Articular chondrocyte of knee joint (primary cell): ENCODE measurements around the gene CCT6B. TPM values are rescaled to one million over a fixed set of nuclear protein-coding genes. Genes with fewer than 3 reads are reported as not detected.

ENCODE experiments used
- total RNA-seq: library from RNA; depleted of rRNA; stranded (reverse); fragments of >200 nt; gene quantifications from 2 replicates; pipeline ENCODE4 v1.2.3, GENCODE V29; 2012

Gene CCT6B, protein sequence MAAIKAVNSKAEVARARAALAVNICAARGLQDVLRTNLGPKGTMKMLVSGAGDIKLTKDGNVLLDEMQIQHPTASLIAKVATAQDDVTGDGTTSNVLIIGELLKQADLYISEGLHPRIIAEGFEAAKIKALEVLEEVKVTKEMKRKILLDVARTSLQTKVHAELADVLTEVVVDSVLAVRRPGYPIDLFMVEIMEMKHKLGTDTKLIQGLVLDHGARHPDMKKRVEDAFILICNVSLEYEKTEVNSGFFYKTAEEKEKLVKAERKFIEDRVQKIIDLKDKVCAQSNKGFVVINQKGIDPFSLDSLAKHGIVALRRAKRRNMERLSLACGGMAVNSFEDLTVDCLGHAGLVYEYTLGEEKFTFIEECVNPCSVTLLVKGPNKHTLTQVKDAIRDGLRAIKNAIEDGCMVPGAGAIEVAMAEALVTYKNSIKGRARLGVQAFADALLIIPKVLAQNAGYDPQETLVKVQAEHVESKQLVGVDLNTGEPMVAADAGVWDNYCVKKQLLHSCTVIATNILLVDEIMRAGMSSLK
- 4.2 and 4.8 TPM in 2 replicates for total RNA-seq

DNA sequence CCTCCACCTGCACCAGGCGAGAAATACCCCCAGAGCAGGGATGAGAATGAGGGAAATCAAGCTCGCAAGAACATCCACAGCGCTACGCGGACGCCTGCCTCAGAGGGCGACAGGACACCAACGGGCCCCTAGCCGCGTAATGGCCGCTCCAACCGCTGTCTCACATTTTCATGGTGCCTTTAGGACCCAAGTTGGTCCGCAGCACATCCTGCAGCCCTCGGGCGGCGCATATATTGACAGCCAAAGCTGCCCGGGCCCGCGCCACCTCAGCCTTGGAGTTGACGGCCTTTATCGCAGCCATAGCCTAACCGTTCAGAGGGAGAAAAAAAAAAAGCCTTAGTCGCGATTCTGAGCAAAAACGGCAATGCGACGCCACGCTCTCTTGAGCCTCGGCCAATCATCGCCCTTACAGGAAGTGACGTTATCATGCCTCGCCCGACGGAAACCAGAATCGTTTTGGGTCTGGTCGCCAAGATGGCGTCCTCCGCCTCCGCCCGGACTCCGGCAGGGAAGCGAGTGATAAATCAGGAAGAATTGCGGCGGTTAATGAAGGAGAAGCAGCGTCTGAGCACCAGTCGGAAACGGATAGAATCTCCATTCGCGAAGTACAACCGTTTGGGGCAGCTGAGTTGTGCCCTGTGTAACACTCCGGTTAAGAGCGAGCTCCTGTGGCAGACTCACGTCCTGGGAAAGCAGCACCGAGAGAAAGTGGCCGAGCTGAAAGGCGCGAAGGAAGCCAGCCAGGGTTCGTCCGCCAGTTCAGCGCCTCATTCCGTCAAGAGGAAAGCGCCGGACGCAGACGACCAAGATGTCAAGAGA lies at the start of gene CCT6B, which contains the start of gene ZNF830:
TSS of gene CCT6B (minus strand) at position 368 of the 819 bp plus-strand sequence. CDS start at position 301, 67 bp downstream.
TSS of gene ZNF830 (plus strand) at position 448 of the 819 bp plus-strand sequence. CDS start at position 475, 27 bp downstream.

DNA sequence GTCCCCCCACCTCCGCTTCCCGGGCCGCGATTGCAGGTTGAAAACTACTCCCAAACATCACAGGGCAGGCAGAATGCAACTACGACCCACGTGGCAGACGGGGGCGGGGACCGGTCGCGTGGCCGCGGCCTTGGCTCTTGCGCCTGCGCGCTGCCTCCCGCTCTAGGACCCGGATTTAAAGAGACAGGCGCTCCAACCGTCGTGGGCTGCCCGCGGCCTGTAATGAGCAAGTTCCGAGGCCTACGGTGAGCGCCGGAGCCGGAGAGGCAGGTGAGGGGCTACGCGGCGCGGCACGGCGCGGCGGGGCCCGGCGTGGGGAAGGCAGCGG lies 19.1 kb upstream of the CCT6B start, which contains the start of gene LIG3:
TSS of gene LIG3 (plus strand) at position 160 of the 328 bp plus-strand sequence. CDS start 2,494 bp downstream, outside the sequence.

Other genes starting within 250 kb of the CCT6B start
- 11.0 and 14.1 TPM in 2 replicates for gene ZNF830, start 80 bp upstream of the CCT6B start, total RNA-seq
- 26.1 and 32.9 TPM in 2 replicates for gene LIG3, start 19.1 kb upstream of the CCT6B start, total RNA-seq
- gene RFFL, start 102.2 kb upstream of the CCT6B start, total RNA-seq, result 13.7 and 19.1 TPM in 2 replicates
- gene RAD51D, start 158.4 kb upstream of the CCT6B start, total RNA-seq, result 10.4 and 14.1 TPM in 2 replicates
- gene FNDC8, start 160.2 kb upstream of the CCT6B start, total RNA-seq, result not detected in 2 replicates
- 11.1 and 15.2 TPM in 2 replicates for gene NLE1, start 180.8 kb upstream of the CCT6B start, total RNA-seq
- not detected in 2 replicates for gene UNC45B, start 186.4 kb upstream of the CCT6B start, total RNA-seq
- not detected in 2 replicates for gene SLC35G3, start 232.9 kb upstream of the CCT6B start, total RNA-seq